Measurements from ENCODE around the gene MAN2B2.

- no peak for TF ChIP-seq CTCF (IDR thresholded peaks at IDR 0.05; ENCODE audit: poor library complexity)
- no peak for TF ChIP-seq EZH2 (IDR thresholded peaks at IDR 0.05; ENCODE audit: borderline replicate concordance)
- TF ChIP-seq EZH2phosphoT487 (IDR thresholded peaks at IDR 0.05; ENCODE audit: low read depth, severe bottlenecking, unreplicated experiment), result no peak
These were observed 823 bp upstream of the MAN2B2 start for GRCh38 chr4:6573986-6574746.

All from hepatocyte (in vitro differentiated cells).